ENCODE data around the gene MYO7A.

Gene MYO7A

DNA sequence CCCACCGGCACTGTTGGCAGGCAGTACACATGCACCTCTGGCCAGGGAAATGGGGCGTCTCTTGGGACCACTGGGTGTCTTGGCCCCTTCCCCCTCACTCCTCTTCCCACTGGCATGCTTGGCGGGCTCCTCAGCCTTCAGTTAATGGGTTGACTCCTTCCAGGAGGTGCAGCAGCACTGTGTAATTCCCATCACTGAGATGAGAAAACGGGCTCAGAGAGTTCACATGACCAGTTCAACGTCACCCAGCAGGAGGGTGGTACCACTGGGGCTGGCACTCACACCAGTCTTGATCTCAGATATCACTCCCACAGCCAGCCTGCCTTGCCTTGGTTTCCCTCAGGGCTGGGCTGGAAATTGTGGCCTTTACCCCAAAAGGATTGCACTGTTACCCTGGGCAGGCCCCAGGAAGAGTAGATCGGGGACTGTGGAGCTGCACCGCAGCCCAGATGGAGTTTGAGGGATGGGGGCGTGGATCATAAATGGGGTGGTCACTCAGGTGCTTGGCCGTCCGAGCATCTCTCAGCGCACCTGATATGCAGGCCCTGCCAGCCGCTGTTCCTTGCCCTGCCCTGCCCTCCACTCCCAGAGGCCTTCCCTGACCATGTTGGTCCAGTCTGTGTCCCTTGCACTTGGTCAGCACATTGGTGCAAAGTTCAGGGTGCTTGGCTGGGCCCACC, 44.3 kb upstream of the MYO7A start:
- TF ChIP-seq, protein P1, sequence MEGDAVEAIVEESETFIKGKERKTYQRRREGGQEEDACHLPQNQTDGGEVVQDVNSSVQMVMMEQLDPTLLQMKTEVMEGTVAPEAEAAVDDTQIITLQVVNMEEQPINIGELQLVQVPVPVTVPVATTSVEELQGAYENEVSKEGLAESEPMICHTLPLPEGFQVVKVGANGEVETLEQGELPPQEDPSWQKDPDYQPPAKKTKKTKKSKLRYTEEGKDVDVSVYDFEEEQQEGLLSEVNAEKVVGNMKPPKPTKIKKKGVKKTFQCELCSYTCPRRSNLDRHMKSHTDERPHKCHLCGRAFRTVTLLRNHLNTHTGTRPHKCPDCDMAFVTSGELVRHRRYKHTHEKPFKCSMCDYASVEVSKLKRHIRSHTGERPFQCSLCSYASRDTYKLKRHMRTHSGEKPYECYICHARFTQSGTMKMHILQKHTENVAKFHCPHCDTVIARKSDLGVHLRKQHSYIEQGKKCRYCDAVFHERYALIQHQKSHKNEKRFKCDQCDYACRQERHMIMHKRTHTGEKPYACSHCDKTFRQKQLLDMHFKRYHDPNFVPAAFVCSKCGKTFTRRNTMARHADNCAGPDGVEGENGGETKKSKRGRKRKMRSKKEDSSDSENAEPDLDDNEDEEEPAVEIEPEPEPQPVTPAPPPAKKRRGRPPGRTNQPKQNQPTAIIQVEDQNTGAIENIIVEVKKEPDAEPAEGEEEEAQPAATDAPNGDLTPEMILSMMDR (IDR thresholded peaks at IDR 0.05; ENCODE audit: extremely low read depth, missing control alignments): no peak
- DNase-seq (ENCODE audit: low spot score): no peak

DNA sequence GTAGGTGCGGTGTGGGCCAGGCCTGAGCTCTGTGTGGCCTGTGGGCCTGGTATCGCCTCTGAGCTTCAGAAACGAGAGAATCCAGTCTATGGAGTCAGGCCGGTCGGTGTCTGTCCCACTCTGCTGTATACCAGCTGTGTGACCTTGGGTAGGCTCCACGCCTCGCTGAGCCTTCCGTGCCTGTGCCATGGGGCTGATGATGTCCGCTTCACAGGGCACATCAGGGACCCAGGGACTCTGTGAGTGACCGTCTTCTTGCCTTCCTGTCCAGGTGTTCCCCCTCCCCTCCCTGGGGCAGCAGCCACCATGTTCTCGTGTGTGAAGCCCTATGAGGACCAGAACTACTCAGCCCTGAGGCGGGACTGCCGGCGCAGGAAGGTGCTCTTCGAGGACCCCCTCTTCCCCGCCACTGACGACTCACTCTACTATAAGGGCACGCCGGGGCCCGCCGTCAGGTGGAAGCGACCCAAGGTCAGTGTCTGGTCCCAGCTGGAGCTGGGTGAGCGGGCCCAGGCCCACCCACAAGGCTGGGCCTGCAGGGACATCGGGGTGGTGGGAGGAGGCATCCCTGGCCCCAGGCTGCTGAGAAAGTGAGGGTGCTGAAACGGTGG, 43.4 kb upstream of the MYO7A start:
- no peak for DNase-seq (ENCODE audit: low spot score)
- TF ChIP-seq, protein P1 (IDR thresholded peaks at IDR 0.05; ENCODE audit: extremely low read depth, missing control alignments): no peak

DNA sequence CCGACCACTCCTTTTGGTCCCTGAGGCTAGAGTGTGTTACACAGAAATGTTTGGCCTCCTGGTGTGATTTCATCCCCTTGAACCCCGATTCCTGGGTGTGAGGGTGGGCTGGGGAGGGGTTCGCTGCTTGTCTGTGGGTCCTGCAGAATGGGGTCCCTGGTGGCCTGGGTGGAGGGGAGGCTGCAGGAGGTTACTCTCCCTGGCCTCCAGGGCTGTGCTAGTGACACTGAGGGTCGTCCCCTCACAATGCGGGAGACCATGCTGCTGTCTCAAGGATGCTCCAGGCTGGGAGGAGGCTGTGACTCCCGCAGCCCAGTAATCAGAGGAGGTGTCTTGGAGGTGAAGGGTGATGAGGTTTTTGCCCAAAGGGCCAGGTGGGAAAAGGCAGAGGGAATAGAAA, 42.4 kb upstream of the MYO7A start:
- no peak for DNase-seq (ENCODE audit: low spot score)
- TF ChIP-seq, protein P1 (IDR thresholded peaks at IDR 0.05; ENCODE audit: extremely low read depth, missing control alignments): no peak

DNA sequence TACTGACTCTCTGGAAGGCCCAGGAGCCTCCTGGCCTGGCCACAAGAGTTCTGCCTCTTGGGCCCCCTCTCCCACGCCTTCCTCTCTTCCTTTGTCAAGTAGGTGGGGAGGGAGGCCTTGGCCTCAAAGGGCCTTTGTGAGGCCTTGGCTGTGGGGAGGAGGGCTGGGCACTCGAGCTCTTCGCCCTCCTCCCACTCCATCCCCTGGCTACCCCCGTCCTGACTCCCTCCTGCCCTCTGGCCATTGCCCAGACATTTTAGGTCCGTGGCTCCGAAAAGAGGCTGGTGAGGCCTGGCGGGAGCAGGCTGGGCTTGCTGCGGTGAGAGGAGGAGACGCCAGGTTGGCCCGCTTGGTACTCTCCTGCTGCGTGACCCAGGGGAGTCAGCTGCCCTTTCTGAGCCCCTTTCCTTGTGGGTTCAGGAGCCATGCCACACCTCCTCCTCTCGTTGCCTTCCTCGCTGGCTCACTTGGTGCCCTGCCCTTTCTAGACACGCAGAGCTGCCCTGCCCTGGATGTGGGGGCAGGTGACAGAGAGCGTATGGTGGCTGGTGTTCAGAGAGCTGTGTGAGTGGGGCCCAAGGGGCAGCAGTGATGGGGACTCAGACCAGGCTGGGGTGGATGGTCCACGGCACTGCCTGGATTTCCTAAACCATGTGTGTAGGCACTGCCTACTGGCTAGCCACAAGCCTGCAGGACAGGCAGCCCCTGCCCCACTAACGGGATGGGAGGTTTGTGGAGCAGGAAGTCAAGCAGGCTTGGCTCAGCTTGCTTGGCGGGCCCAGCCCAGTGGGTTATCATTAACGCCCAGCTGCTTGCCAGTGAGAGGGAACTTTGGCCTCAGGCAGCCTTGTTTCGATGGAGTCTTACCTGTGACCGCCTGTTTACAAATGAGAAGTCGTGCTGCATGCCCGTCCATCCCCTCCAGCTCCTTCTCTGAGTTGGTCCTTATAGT, 41.2 kb upstream of the MYO7A start:
- TF ChIP-seq, protein P1 (IDR thresholded peaks at IDR 0.05; ENCODE audit: extremely low read depth, missing control alignments): no peak

DNA sequence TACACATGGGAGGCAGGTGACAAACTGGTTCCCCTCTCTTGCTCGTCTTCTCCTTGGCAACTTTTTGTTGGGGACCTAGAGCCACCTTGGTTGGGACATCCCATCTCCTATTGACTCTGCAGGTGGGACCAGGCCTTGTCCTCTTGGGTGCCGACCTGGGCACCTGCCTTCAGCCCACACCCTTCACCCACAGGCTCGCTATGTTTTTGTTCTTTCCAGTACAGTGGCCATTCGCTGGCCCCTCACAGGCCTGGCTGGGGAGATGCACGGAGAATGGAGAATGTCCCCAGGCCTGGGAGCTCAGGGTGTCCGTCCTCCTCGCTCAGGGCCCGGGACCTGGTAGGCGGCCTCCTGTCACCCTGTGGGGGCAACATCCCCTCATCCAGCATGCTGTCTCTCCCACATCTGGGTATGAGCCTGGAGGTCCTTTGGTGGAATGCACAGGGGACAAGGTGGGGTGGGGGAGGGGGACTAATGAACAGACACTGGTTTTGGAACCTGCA, 40.3 kb upstream of the MYO7A start:
- DNase-seq (ENCODE audit: low spot score): no peak
- TF ChIP-seq, protein P1 (IDR thresholded peaks at IDR 0.05; ENCODE audit: extremely low read depth, missing control alignments): no peak

More for the DNA sequence above, 41.2 kb upstream of the MYO7A start:
- DNase-seq (ENCODE audit: low spot score): no peak

DNA sequence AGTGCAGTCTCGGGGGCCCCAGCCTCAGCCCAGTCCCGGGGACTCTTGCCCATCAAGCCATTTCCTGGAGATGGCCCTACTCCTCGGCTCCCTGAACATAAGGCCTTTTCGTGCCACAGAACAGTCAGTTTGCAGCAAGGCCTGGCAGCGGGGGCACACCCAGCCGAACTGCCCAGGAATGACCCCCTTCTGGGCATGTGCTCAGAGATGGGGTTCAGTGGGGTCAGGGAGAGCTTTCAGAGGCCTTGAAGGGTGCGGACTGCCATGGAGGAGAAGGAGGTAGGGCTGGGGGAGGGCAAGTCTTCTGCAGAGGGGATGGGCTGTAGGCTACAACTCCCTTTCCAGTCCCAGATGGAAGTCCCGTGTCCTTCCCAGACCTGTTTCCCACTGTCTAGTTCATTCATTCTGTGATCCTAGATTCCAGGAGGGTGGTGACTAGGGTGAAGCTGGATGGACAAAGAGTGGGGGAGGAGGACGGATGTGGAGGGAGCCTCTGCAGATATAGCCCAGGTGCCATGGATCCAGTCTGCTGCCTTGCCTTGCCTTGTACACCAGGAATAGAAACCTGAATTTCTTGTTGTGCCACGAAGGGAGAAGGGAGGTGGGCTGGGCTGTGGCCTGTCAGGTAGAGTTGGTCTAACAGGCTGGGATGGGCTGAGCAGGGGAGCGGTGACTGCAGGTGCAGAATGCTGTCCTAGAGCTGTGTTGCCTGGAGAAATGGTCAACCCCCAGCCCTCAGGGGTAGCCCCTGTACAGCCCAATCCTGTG, 39.6 kb upstream of the MYO7A start:
- no peak for DNase-seq (ENCODE audit: low spot score)
- TF ChIP-seq, protein P1 (IDR thresholded peaks at IDR 0.05; ENCODE audit: extremely low read depth, missing control alignments): no peak

Data from GM20000 (cell line).